Left lung (tissue), 10 donors: ENCODE results near the gene TMTC2. TPM values are rescaled to one million over a fixed set of nuclear protein-coding genes. Genes with fewer than 3 reads are reported as not detected.

Experiments used
- ATAC-seq: fragments of 200-7000 bp; cut with Tn5 transposase; one replicate; pipeline ENCODE4 v1.9.1; 2020; ENCODE audit warnings: moderate library complexity
- DNase-seq, 4 donors: peaks; one replicate each; pipeline ENCODE4 v3.0.0-alpha.2; 2013 to 2020
- H3K27ac ChIP-seq, 2 donors: fragments of 200-600 bp; sonication (generic) in 1 of 2; one replicate each; pipeline versions ENCODE4 v1.5.0 to v1.8.0; 2020 to 2021
- H3K27me3 ChIP-seq, 2 donors: fragments of 200-600 bp; sonication (generic) in 1 of 2; one replicate each; pipeline versions ENCODE4 v1.5.0 to v1.8.0; 2020 to 2021
- H3K36me3 ChIP-seq, 2 donors: fragments of 200-600 bp; sonication (generic) in 1 of 2; one replicate each; pipeline versions ENCODE4 v1.5.0 to v1.8.0; 2020 to 2021
- H3K4me1 ChIP-seq, 2 donors: fragments of 200-600 bp; one replicate each; pipeline ENCODE4 v1.8.0; 2021
- H3K4me3 ChIP-seq, 2 donors: fragments of 200-600 bp; sonication (generic) in 1 of 2; one replicate each; pipeline versions ENCODE4 v1.5.0 to v1.8.0; 2020 to 2021; ENCODE audit warnings: mild to moderate bottlenecking in 1 of 2
- H3K9me3 ChIP-seq, 2 donors: fragments of 200-600 bp; sonication (generic) in 1 of 2; one replicate each; pipeline versions ENCODE4 v1.5.0 to v1.8.0; 2020 to 2021
- intact Hi-C, 2 donors: fragments of 100-400 bp; cut with DNase I; formaldehyde crosslinking; loops; one replicate each; pipeline versions ENCODE4 v1.11.2 to v1.14.2; 2022
- polyA plus RNA-seq, 6 donors: library from polyadenylated mRNA; unstranded; fragments of 120-200 nt; gene quantifications; one replicate each; pipeline ENCODE4 v1.2.1, GENCODE V29; 2013; ENCODE audit not compliant: insufficient read length in 6 of 6
- total RNA-seq, 2 donors: library from RNA; stranded (reverse); fragmentation: NEBNext Ultra II Directional; extraction: Animal tissue kit (Norgen Biotek cat#: 25700); gene quantifications; one replicate each; pipeline ENCODE4 v1.2.1, GENCODE V29; 2021
- TF ChIP-seq, protein P1 (sequence below), 2 donors: fragments of 200-600 bp; sonication (generic) in 1 of 2; IDR thresholded peaks; one replicate each; pipeline versions ENCODE4 v1.5.0 to v1.8.0; 2021; ENCODE audit warnings: antibody characterized with exemption in 2 of 2
- donor health status: DM: no; HTN: yes; CAD: no.
- donor health status: DM: no; HTN: no; CAD: no.

TMTC2 gene
- total and polyA plus RNA-seq, 8 donors = 17.2 to 46.1 (median 39.3) TPM

DNA sequence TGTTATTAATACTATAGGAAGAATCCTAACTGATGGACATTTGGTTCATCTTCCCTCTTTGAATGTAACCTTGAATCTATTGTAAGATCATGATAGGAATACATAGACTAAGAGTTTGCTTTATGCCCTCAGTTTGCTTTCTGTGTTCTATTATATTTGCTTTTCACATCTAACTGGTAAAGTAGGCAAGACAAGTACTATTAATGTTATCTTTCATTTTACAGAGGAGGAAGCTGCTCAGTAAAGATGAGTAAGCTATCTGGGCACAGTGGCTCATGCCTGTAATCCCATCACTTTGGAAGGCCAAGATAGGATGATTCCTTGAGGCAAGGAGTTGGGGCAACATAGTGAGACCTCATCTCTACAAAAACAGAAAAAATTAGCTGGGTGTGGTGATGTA, 103.0 kb downstream of the TMTC2 start:
- Histone ChIP-seq H3K27me3 (no peaks in the 10 kb centered on the region), H3K27ac (no peak overlapping the region), H3K9me3 (no peaks in the 10 kb centered on the region), H3K36me3 (no peaks in the 10 kb centered on the region), H3K4me1 (no peaks in the 10 kb centered on the region), H3K4me3 (no peak overlapping the region)
- intact Hi-C loops = no loop called here
- TF ChIP-seq, protein P1, sequence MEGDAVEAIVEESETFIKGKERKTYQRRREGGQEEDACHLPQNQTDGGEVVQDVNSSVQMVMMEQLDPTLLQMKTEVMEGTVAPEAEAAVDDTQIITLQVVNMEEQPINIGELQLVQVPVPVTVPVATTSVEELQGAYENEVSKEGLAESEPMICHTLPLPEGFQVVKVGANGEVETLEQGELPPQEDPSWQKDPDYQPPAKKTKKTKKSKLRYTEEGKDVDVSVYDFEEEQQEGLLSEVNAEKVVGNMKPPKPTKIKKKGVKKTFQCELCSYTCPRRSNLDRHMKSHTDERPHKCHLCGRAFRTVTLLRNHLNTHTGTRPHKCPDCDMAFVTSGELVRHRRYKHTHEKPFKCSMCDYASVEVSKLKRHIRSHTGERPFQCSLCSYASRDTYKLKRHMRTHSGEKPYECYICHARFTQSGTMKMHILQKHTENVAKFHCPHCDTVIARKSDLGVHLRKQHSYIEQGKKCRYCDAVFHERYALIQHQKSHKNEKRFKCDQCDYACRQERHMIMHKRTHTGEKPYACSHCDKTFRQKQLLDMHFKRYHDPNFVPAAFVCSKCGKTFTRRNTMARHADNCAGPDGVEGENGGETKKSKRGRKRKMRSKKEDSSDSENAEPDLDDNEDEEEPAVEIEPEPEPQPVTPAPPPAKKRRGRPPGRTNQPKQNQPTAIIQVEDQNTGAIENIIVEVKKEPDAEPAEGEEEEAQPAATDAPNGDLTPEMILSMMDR (IDR thresholded peaks at IDR 0.05) = no peak
- no peak for DNase-seq
- ATAC-seq = no peak

DNA sequence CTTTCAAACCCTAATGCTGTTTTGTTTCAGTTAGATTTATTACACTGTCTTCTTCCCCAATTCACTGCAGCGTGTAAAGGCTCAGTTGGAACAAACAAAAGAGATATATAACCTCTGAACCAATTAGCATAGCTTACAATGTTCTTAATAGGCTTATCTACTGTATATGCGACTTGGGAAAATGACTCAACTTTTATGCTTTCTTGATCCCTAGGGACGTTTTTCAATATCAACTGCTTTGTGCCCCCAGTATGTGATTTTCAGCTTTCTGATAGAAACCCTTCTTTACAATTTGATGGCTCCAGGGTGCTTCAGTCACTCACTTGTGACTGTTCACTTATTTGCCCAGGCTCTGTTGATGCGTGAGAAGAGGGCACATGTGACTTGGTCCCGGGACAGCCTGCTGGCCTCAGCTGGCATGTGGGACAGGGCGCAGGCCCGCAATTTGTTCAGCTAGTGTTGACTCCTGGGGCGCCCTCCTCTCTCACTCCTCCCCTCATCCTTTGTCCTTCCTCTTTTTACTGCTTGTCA, 107.1 kb downstream of the TMTC2 start:
- ATAC-seq (no peak), DNase-seq (no peak)

DNA sequence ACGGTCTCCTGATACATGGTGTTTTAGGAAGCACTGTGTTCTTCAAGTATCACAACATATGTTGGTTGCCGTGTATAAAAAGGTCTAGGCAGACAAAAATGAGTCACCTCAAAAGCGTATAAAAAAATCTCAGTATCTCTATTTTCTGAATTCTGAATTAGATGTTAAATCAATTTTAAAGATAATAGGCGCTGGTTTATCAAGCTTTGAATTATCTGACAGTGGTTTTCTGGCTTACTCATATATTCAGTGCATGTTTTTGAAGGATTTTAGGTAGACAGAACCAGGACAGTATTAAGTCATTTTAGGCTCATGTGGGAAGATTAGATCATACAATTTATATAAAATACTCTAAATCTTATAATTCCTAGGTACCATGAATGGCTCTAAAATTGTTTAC, 110.8 kb downstream of the TMTC2 start:
- Histone ChIP-seq H3K27ac (no peak overlapping the region), H3K9me3 (no peaks in the 10 kb centered on the region), H3K4me3 (no peak overlapping the region), H3K36me3 (no peaks in the 10 kb centered on the region), H3K4me1 (no peaks in the 10 kb centered on the region), H3K27me3 (no peaks in the 10 kb centered on the region)
- ATAC-seq = no peak
- intact Hi-C loops = no loop called here
- TF ChIP-seq, protein P1 (IDR thresholded peaks at IDR 0.05) = no peak
- no peak for DNase-seq

More for the DNA sequence above, 107.1 kb downstream of the TMTC2 start:
- H3K36me3 ChIP-seq = no peaks in the 10 kb centered on the region
- intact Hi-C loops = no loop called here
- H3K27me3 ChIP-seq = no peaks in the 10 kb centered on the region
- H3K9me3 ChIP-seq = no peaks in the 10 kb centered on the region
- TF ChIP-seq, protein P1 (IDR thresholded peaks at IDR 0.05) = no peak
- H3K4me1 ChIP-seq = no peaks in the 10 kb centered on the region
- no peak overlapping the region for H3K4me3 ChIP-seq
- no peak overlapping the region for H3K27ac ChIP-seq

DNA sequence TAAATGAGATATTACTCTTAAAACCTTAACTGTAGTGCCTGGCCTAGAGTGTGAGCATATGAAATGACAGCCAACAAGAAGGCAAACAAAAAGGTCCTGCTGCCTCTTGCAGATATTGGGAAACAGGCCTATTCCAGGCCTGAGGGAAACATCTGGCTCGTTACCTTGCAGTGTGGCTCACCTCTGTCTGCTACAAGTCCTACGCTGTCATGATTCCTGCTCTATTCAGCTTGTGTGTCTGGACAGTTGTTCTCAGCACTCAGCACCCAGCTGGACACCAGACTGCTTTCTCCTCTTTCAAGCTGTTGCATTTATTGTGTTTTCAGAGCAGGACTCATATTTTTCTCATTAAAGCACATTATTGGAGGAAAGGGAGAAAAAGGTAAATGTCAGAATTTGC, 113.5 kb downstream of the TMTC2 start:
- no peaks in the 10 kb centered on the region for H3K36me3 ChIP-seq
- no peaks in the 10 kb centered on the region for H3K27me3 ChIP-seq
- no peak overlapping the region for H3K4me3 ChIP-seq
- H3K9me3 ChIP-seq = no peaks in the 10 kb centered on the region
- DNase-seq = no peak
- intact Hi-C loops = no loop called here
- no peak for ATAC-seq
- TF ChIP-seq, protein P1 (IDR thresholded peaks at IDR 0.05) = no peak
- no peak overlapping the region for H3K27ac ChIP-seq
- H3K4me1 ChIP-seq = no peaks in the 10 kb centered on the region

DNA sequence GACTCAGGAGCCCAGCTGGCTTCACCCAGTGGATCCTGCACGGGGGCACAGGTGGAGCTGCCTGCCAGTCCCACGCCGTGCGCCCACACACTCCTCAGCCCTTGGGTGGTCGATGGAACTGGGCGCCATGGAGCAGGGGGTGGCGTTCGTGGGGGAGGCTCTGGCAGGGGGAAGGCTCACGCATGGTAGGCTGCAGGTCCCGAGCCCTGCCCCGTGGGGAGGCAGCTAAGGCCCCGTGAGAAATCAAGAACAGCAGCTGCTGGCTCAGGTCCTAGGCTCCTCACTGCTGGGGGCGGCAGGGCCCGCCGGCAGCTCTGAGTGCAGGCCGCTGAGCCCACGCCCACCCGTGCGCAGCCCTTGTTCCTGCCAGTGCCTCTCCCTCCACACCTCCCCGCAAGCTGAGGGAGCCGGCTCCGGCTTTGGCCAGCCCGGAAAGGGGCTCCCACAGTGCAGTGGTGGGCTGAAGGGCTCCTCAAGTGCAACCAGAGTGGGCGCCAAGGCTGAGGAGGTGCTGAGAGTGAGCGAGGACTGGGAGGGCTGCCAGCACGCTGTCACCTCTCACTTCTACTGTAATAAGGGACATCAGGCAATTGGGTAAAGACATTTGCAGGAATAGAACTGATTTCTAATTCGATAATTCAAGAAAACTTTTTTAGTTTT, 115.4 kb downstream of the TMTC2 start:
- intact Hi-C loops = no loop called here

More for the DNA sequence above, 115.4 kb downstream of the TMTC2 start:
- Histone ChIP-seq H3K4me3 (no peak overlapping the region), H3K36me3 (no peaks in the 10 kb centered on the region), H3K27me3 (no peaks in the 10 kb centered on the region), H3K9me3 (no peaks in the 10 kb centered on the region), H3K27ac (no peak overlapping the region), H3K4me1 (no peaks in the 10 kb centered on the region)
- DNase-seq (no peak), ATAC-seq (no peak)
- TF ChIP-seq, protein P1 (IDR thresholded peaks at IDR 0.05) = no peak
